ENCODE measurements around the gene AHSA1.
"Not testable (repeated sequence)": the region's sequence is repeated elsewhere in the genome, so short reads cannot be mapped to it uniquely, and the experiment has no call there.

The AHSA1 gene

GRCh38 chr14:77457522-77458248, at the start of gene AHSA1, which contains the start of gene VIPAS39:
AHSA1 (plus strand) TSS chr14:77458093; CDS start chr14:77458190, 97 bp downstream.
VIPAS39 (minus strand) TSS chr14:77457601; CDS start chr14:77454102, 3,499 bp downstream.
- Histone ChIP-seq H3K27me3 (replicated peaks) (no peaks in the 10 kb centered on the region), H3K4me3 (ENCODE audit: low read depth, low read length) (peak within 1 kb of the TSS; percentile 81)
- peak; percentile 2 for TF ChIP-seq CTCF (IDR thresholded peaks at IDR 0.05; ENCODE audit: low read depth, low read length, missing control alignments)

GRCh38 chr14:77409131-77409533, 48.8 kb upstream of the AHSA1 start:
- no peak overlapping the region for H3K4me3 ChIP-seq (ENCODE audit: low read depth, low read length)
- TF ChIP-seq CTCF (IDR thresholded peaks at IDR 0.05; ENCODE audit: low read depth, low read length, missing control alignments) = peak; percentile 57
- no peaks in the 10 kb centered on the region for H3K36me3 ChIP-seq (replicated peaks)
- H3K27ac ChIP-seq = no peak overlapping the region
- H3K27me3 ChIP-seq (replicated peaks) = no peaks in the 10 kb centered on the region
- in situ Hi-C loops (cut with HindIII; ENCODE audit: low pct_ligation_motif_present, low sequenced_read_pairs) = no loop called here
- DNase-seq = no peak

More at GRCh38 chr14:77457522-77458248, at the start of gene AHSA1, which contains the start of gene VIPAS39:
- in situ Hi-C loops (cut with HindIII; ENCODE audit: low pct_ligation_motif_present, low sequenced_read_pairs) = no loop called here
- Histone ChIP-seq H3K27ac (peak within 1 kb of the TSS; percentile 81), H3K36me3 (replicated peaks) (peaks cover 28% of the 10 kb centered on the region)
- DNase-seq = peak; percentile 100

GRCh38 chr14:77415403-77416030, 42.4 kb upstream of the AHSA1 start:
- DNase-seq; H3K4me3 ChIP-seq (ENCODE audit: low read depth, low read length); in situ Hi-C loops (cut with HindIII; ENCODE audit: low pct_ligation_motif_present, low sequenced_read_pairs); H3K36me3 ChIP-seq (replicated peaks); H3K27me3 ChIP-seq (replicated peaks); H3K27ac ChIP-seq: not testable (repeated sequence)

- in situ Hi-C loops (cut with HindIII; ENCODE audit: low pct_ligation_motif_present, low sequenced_read_pairs); H3K36me3 ChIP-seq (replicated peaks); H3K4me3 ChIP-seq (ENCODE audit: low read depth, low read length); H3K27ac ChIP-seq; H3K27me3 ChIP-seq (replicated peaks); DNase-seq: not testable (repeated sequence)
Measured at GRCh38 chr14:77416098-77416497, 41.8 kb upstream of the AHSA1 start.

- H3K27me3 ChIP-seq (replicated peaks) = no peaks in the 10 kb centered on the region
- no peak for DNase-seq
- H3K36me3 ChIP-seq (replicated peaks) = no peaks in the 10 kb centered on the region
- H3K27ac ChIP-seq = no peak overlapping the region
- in situ Hi-C loops (cut with HindIII; ENCODE audit: low pct_ligation_motif_present, low sequenced_read_pairs) = no loop called here
- no peak for TF ChIP-seq CTCF (IDR thresholded peaks at IDR 0.05; ENCODE audit: low read depth, low read length, missing control alignments)
- no peak overlapping the region for H3K4me3 ChIP-seq (ENCODE audit: low read depth, low read length)
Measured at GRCh38 chr14:77416836-77417235, 41.1 kb upstream of the AHSA1 start.

GRCh38 chr14:77421201-77421600, 36.7 kb upstream of the AHSA1 start:
- no peak for TF ChIP-seq CTCF (IDR thresholded peaks at IDR 0.05; ENCODE audit: low read depth, low read length, missing control alignments)
- in situ Hi-C loops (cut with HindIII; ENCODE audit: low pct_ligation_motif_present, low sequenced_read_pairs) = no loop called here
- Histone ChIP-seq H3K27me3 (replicated peaks) (no peaks in the 10 kb centered on the region), H3K27ac (no peak overlapping the region), H3K36me3 (replicated peaks) (peaks cover 29% of the 10 kb centered on the region), H3K4me3 (ENCODE audit: low read depth, low read length) (no peak overlapping the region)
- DNase-seq = no peak
